Mesenchymal stem cell (in vitro differentiated cells and primary cell): ENCODE measurements around the gene ANKRD22.
"Not testable (repeated sequence)": the region's sequence is repeated elsewhere in the genome, so short reads cannot be mapped to it uniquely, and the experiment has no call there.

Experiments used
- DNase-seq: peaks from one replicate; pipeline ENCODE4 v3.0.0-alpha.2; 2013
- H2AFZ ChIP-seq: one replicate; pipeline ENCODE4 v1.6.1; 2013; ENCODE audit warnings: low read depth, mild to moderate bottlenecking, control low read depth, inconsistent platforms, low read length, moderate library complexity
- H2AK5ac ChIP-seq: 2 replicates; pipeline ENCODE4 v1.6.1; 2013; ENCODE audit warnings: low read length, moderate library complexity, mild to moderate bottlenecking, inconsistent platforms; ENCODE audit not compliant: severe bottlenecking
- H2BK120ac ChIP-seq: one replicate; pipeline ENCODE4 v1.6.1; 2013; ENCODE audit warnings: low read depth, mild to moderate bottlenecking, inconsistent platforms, low read length, moderate library complexity
- H2BK12ac ChIP-seq, 2 experiments: one replicate each; pipeline ENCODE4 v1.6.1; 2013; ENCODE audit warnings: inconsistent platforms in 2 of 2, low read length in 2 of 2, mild to moderate bottlenecking in 2 of 2, moderate library complexity in 2 of 2, control low read depth in 1 of 2
- H2BK15ac ChIP-seq: one replicate; pipeline ENCODE4 v1.6.1; 2013; ENCODE audit warnings: mild to moderate bottlenecking, low read depth, inconsistent platforms; ENCODE audit not compliant: poor library complexity, severe bottlenecking
- H2BK5ac ChIP-seq: 2 replicates; pipeline ENCODE4 v1.6.1; 2013; ENCODE audit warnings: low read depth, mild to moderate bottlenecking, low read length, control low read depth, inconsistent platforms; ENCODE audit not compliant: poor library complexity, severe bottlenecking
- H3K14ac ChIP-seq, 2 experiments: one replicate each; pipeline ENCODE4 v1.6.1; 2013; ENCODE audit warnings: inconsistent platforms in 2 of 2, low read length in 2 of 2, control low read depth in 1 of 2, mild to moderate bottlenecking in 1 of 2, moderate library complexity in 1 of 2
- H3K18ac ChIP-seq, 2 experiments: one replicate each; pipeline ENCODE4 v1.6.1; 2013; ENCODE audit warnings: inconsistent platforms in 2 of 2, low read length in 2 of 2, control low read depth in 1 of 2, low read depth in 1 of 2, mild to moderate bottlenecking in 1 of 2
- H3K23ac ChIP-seq, 2 experiments: one replicate each; pipeline ENCODE4 v1.6.1; 2013; ENCODE audit warnings: inconsistent platforms in 2 of 2, low read length in 2 of 2, mild to moderate bottlenecking in 2 of 2, moderate library complexity in 2 of 2, control low read depth in 1 of 2
- H3K27ac ChIP-seq: 2 replicates; pipeline ENCODE4 v1.5.1; 2013; ENCODE audit warnings: mild to moderate bottlenecking, moderate library complexity, low read length, control low read depth, inconsistent platforms; ENCODE audit not compliant: poor library complexity, severe bottlenecking
- H3K27me3 ChIP-seq, 2 experiments: 2 replicates each; pipeline versions ENCODE4 v1.6.1 to v1.7.0; 2013; ENCODE audit warnings: low read length in 2 of 2, mild to moderate bottlenecking in 2 of 2, moderate library complexity in 2 of 2, control low read depth in 1 of 2, inconsistent platforms in 1 of 2; ENCODE audit not compliant: control insufficient read depth in 1 of 2, insufficient read depth in 1 of 2
- H3K36me3 ChIP-seq, 2 experiments: 2 replicates each; pipeline versions ENCODE4 v1.6.1 to v1.7.0; 2013; ENCODE audit warnings: low read length in 2 of 2, control low read depth in 1 of 2, inconsistent platforms in 1 of 2, low read depth in 1 of 2, mild to moderate bottlenecking in 1 of 2; ENCODE audit not compliant: insufficient read depth in 2 of 2, control insufficient read depth in 1 of 2
- H3K4ac ChIP-seq, 2 experiments: one replicate each; pipeline ENCODE4 v1.6.1; 2013; ENCODE audit warnings: inconsistent platforms in 2 of 2, low read length in 2 of 2, mild to moderate bottlenecking in 2 of 2, moderate library complexity in 2 of 2, control low read depth in 1 of 2, low read depth in 1 of 2
- H3K4me1 ChIP-seq: 2 replicates; pipeline ENCODE4 v1.6.1; 2013; ENCODE audit warnings: low read depth, low read length, control low read depth; ENCODE audit not compliant: control insufficient read depth, insufficient read depth
- H3K4me2 ChIP-seq: 2 replicates; pipeline ENCODE4 v1.6.1; 2013; ENCODE audit warnings: low read length, mild to moderate bottlenecking, inconsistent platforms; ENCODE audit not compliant: poor library complexity, severe bottlenecking
- H3K4me3 ChIP-seq, 2 experiments: 2 replicates each; pipeline versions ENCODE4 v1.5.1 to v1.7.0; 2013; ENCODE audit warnings: low read length in 2 of 2, mild to moderate bottlenecking in 2 of 2, control low read depth in 1 of 2, low read depth in 1 of 2; ENCODE audit not compliant: insufficient read depth in 1 of 2
- H3K79me1 ChIP-seq: replicated peaks from 2 replicates; pipeline ENCODE4 v1.6.1; 2013; ENCODE audit warnings: mild to moderate bottlenecking, control low read depth, low read length, inconsistent platforms; ENCODE audit not compliant: poor library complexity, severe bottlenecking
- H3K9ac ChIP-seq: 2 replicates; pipeline ENCODE4 v1.7.0; 2013; ENCODE audit warnings: mild to moderate bottlenecking, low read length, moderate library complexity
- H3K9me3 ChIP-seq: 2 replicates; pipeline ENCODE4 v1.7.0; 2013; ENCODE audit warnings: mild to moderate bottlenecking, low read length; ENCODE audit not compliant: control insufficient read depth
- H4K8ac ChIP-seq: one replicate; pipeline ENCODE4 v1.6.1; 2013; ENCODE audit warnings: inconsistent platforms, mild to moderate bottlenecking, low read length, moderate library complexity
- H4K91ac ChIP-seq: one replicate; pipeline ENCODE4 v1.6.1; 2013; ENCODE audit warnings: mild to moderate bottlenecking, low read length, inconsistent platforms
- WGBS: methylation state at CpG from one replicate; pipeline ENCODE4 v1.1.7; 2013; ENCODE audit warnings: mixed read lengths; 5-methylcytosine and 5-hydroxymethylcytosine counted together

ANKRD22 gene

DNA sequence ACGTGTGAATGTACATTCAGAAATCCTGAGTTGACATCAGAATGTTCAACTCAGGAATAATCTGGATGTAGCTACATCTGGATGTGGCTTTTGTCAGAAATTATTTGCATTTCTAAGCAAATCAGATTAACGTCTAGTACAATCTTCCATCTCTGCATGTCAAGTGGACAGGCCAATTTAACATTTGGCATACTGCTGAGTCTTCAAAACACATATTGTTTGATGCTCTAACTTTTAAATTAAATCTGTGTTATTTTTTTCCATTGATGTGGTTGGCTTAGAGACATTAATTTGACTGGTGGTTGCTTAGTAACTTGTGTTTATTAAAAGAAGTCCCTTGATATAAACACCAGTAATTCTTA, 31.8 kb upstream of the ANKRD22 start:
- Histone ChIP-seq H3K9me3 (no peaks in the 10 kb centered on the region), H3K9ac (peak overlapping the region; percentile 94), H2AK5ac (no peak overlapping the region), H3K18ac (no peak overlapping the region), H4K8ac (no peak overlapping the region), H4K91ac (no peak overlapping the region), H2BK12ac (no peak overlapping the region), H3K23ac (no peak overlapping the region), H3K27me3 (no peaks in the 10 kb centered on the region), H3K14ac (no peak overlapping the region), H2BK5ac (no peak overlapping the region), H2BK120ac (no peak overlapping the region), H2AFZ (no peak overlapping the region), H3K27ac (peak overlapping the region; percentile 41), H3K4ac (peak overlapping the region in 1 of 2 experiments; percentile 67), H3K4me3 (peak overlapping the region in 1 of 2 experiments; percentile 38), H3K79me1 (peaks cover 5% of the 10 kb centered on the region), H3K4me2 (no peak overlapping the region), H3K4me1 (peaks cover 1% of the 10 kb centered on the region), H2BK15ac (no peak overlapping the region), H3K36me3 (no peaks in the 10 kb centered on the region)
- DNase-seq: peak; percentile 29
- 67% methylated on average over 1 of the region's 2 CpGs for WGBS

GRCh38 chr10:88882646-88883447, 31.2 kb upstream of the ANKRD22 start:
- H3K4me3 ChIP-seq: peak overlapping the region in 1 of 2 experiments; percentile 88
- H3K4me2 ChIP-seq, H2BK5ac ChIP-seq, H3K14ac ChIP-seq, H2BK120ac ChIP-seq, H2BK15ac ChIP-seq, H3K36me3 ChIP-seq, H2AK5ac ChIP-seq, H4K8ac ChIP-seq, H3K18ac ChIP-seq, H2BK12ac ChIP-seq, H3K23ac ChIP-seq, H3K79me1 ChIP-seq, H3K9me3 ChIP-seq, H3K4me1 ChIP-seq, H3K27me3 ChIP-seq, H4K91ac ChIP-seq, H2AFZ ChIP-seq: not testable (repeated sequence)
- DNase-seq: peak; percentile 85
- peak overlapping the region; percentile 96 for H3K27ac ChIP-seq
- 8% methylated on average over 4 of the region's 8 CpGs for WGBS
- peak overlapping the region; percentile 94 for H3K9ac ChIP-seq
- H3K4ac ChIP-seq: peak overlapping the region in 1 of 2 experiments; percentile 67

DNA sequence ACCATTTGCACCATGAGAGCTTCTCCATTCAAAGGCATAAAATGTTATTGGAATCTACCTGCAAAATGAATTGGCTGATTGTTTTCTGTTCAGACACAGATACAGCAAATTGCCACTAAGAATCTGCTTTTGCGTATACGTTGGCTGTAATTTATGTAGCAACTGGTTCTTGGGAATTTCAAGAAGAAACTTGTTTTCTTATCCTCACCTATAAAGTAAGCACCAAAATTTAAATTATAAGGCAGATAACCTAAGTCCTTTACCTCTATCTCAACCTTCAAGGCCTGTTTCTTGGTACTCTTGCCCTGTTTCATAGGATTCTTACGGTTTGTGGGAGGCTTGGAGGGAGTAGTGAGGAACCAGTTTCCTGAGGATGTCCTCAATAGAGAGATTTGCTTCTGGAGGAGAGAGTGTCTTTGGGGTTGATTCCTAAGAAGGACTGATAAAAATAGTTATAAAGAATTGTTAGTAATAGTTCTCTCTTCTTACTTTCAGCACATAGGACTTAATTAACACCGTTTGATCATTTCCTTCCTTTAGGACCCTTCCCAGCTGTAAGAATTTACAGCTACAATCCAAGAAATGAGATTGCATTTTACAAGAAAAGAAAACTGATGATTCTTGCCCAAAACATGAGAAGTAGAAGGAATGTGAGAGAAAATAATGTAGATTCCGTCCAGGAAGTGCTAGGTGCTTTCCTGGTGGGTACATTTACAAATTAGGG, 30.4 kb upstream of the ANKRD22 start:
- Histone ChIP-seq H2BK15ac (no peak overlapping the region), H3K4me3 (peak overlapping the region in 1 of 2 experiments; percentile 88), H3K4ac (peak overlapping the region in 1 of 2 experiments; percentile 9), H3K18ac (peak overlapping the region in 1 of 2 experiments; percentile 5), H2AFZ (no peak overlapping the region), H2AK5ac (no peak overlapping the region), H4K91ac (no peak overlapping the region), H3K4me2 (no peak overlapping the region), H3K79me1 (peaks cover 2% of the 10 kb centered on the region), H3K9ac (peak overlapping the region; percentile 94), H3K23ac (no peak overlapping the region), H3K27me3 (no peaks in the 10 kb centered on the region), H3K14ac (no peak overlapping the region), H3K4me1 (no peaks in the 10 kb centered on the region), H3K27ac (peak overlapping the region; percentile 96), H2BK5ac (peak overlapping the region; percentile 48), H2BK12ac (peak overlapping the region in 1 of 2 experiments; percentile 38), H3K36me3 (no peaks in the 10 kb centered on the region), H3K9me3 (no peaks in the 10 kb centered on the region), H4K8ac (no peak overlapping the region), H2BK120ac (no peak overlapping the region)
- WGBS: 39% methylated on average over 5 of the region's 5 CpGs
- peak; percentile 38 for DNase-seq

DNA sequence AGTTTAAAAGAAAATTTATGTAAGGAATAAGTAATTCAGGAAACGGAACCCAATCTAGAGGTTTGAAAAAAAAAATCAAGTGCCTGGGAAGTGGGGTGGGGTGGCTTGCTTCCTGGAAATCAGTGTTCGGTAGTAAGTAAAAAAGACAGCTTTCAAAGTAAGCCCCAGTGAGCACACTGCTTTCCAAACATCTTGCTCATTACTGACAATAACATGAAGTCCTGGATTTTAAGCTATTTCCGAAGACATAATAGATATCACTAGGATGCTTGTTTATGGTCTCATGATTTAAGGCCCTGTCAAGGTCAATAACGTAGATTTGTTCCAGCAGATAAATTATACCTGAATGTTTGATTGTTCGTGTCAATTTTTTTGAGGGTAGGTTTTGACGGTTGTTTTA, 29.7 kb upstream of the ANKRD22 start:
- Histone ChIP-seq H2BK120ac (peak overlapping the region; percentile 45), H3K9ac (peak overlapping the region; percentile 94), H3K79me1 (peaks cover 2% of the 10 kb centered on the region), H3K36me3 (no peaks in the 10 kb centered on the region), H3K18ac (no peak overlapping the region), H3K23ac (no peak overlapping the region), H3K4me3 (peak overlapping the region; percentile 88 to 99), H3K9me3 (no peaks in the 10 kb centered on the region), H2BK12ac (no peak overlapping the region), H3K4me1 (no peaks in the 10 kb centered on the region), H3K14ac (no peak overlapping the region), H2AFZ (no peak overlapping the region), H2BK15ac (no peak overlapping the region), H4K91ac (no peak overlapping the region), H3K27me3 (no peaks in the 10 kb centered on the region), H2AK5ac (peak overlapping the region; percentile 24), H2BK5ac (no peak overlapping the region), H3K4me2 (peak overlapping the region; percentile 81), H3K4ac (no peak overlapping the region), H4K8ac (no peak overlapping the region), H3K27ac (peak overlapping the region; percentile 96)
- 43% methylated on average over 5 of the region's 6 CpGs for WGBS
- DNase-seq: peak; percentile 32
